Measurements from ENCODE around the gene TOX3.

The TOX3 gene

DNA sequence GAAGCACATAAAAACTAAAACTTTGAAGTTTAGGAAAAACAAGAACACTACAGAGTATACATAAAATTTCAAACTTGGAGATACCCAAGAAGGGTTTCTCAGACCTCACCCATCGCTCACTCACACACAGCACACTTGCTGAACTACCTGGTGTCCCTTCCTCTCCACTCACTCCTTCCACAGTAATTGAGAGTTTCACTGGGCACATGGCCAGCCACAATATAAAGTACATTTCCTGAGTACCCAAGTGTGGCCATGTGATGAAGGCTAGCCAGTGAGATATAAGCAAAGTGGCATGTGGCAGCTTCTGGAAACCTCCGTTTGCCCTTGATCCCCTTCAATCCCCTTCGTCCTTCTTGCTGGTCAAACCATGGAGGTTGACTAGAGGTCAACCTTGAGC, 11.9 kb downstream of the TOX3 start:
- DNase-seq, result no peak

DNA sequence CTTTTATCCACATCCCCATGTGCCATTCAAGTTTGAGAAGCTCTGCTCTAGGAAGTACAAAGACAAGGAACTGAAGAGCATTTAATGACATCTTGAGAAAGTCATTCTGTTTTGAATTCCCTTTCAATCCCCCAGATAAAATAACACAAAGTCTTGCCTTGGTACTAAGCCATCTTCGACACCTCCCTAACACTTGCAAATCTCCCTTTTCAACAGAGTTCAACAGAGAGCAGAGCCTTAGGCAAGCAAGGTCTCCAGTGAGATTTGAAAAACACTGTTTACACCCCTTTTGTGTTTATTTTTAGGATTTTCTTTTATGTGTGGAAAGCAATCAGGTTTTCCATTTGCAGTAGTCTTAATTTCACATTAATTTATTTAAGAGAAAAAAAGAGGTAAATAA, 13.6 kb downstream of the TOX3 start:
- DNase-seq, result no peak

GRCh38 chr16:52532384-52532783, 14.6 kb downstream of the TOX3 start:
- DNase-seq, result no peak

DNA sequence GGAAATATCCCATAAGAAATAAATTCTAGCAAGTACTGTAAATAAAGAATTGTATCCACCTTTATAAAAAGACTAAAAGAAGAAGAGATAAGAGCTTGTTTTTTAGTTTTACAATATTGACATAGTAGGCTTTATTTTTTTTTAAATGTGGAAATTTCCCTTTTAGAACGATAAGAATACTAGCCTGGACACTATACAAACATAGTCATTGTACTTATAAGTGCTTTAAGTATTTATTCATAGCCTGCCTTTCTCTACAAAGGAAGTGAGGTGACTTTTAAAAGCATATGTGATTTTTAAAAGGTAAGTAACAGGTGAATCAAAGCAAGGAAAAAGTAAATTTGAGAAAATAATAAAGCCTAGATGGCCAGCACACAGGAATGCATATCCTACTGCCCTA, 17.7 kb downstream of the TOX3 start:
- no peak for DNase-seq

- no peak for DNase-seq
These were observed 18.4 kb downstream of the TOX3 start for GRCh38 chr16:52528393-52529065.

GRCh38 chr16:52526830-52527229, 20.1 kb downstream of the TOX3 start:
- no peak for DNase-seq

- DNase-seq, result no peak
These were observed 20.7 kb downstream of the TOX3 start for GRCh38 chr16:52526116-52526828.

GRCh38 chr16:52521570-52521969, 25.4 kb downstream of the TOX3 start:
- DNase-seq, result no peak

GRCh38 chr16:52518884-52519283, 28.1 kb downstream of the TOX3 start:
- no peak for DNase-seq

DNA sequence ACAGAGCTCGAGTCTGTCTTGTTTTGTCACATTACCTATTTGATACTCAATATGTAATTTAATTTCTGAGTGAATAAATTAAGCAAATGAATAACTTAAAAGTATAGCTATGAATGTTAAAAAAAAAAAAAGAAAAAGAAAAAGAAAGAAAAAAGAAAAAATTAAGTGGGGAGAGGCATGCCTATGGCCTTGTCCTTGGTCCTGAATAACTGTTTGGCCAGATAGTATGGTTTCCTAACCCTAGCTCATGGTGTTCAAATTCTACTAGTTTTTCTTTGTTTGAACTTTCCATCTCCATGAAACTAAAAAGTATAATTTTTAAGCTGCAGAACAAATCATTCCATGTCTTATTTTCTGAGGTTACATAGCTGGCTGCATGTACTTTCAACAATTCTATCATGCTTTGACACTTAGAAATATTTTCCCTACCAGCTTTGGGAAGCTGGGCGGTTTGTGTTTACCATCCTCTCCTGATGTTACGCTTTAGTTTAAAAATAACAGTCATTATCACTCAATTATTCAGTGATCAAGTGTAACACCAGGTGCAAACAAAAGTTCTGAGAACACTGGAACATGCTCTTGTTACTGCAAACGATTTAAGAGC, 31.8 kb downstream of the TOX3 start:
- no peak for DNase-seq

- DNase-seq, result no peak
These were observed 34.5 kb downstream of the TOX3 start for GRCh38 chr16:52512297-52512987.

GRCh38 chr16:52501746-52502145, 45.2 kb downstream of the TOX3 start:
- no peak for DNase-seq

- no peak for DNase-seq
These were observed 46.0 kb downstream of the TOX3 start for GRCh38 chr16:52500963-52501362.

GRCh38 chr16:52499060-52499440, 47.9 kb downstream of the TOX3 start:
- DNase-seq, result no peak

DNA sequence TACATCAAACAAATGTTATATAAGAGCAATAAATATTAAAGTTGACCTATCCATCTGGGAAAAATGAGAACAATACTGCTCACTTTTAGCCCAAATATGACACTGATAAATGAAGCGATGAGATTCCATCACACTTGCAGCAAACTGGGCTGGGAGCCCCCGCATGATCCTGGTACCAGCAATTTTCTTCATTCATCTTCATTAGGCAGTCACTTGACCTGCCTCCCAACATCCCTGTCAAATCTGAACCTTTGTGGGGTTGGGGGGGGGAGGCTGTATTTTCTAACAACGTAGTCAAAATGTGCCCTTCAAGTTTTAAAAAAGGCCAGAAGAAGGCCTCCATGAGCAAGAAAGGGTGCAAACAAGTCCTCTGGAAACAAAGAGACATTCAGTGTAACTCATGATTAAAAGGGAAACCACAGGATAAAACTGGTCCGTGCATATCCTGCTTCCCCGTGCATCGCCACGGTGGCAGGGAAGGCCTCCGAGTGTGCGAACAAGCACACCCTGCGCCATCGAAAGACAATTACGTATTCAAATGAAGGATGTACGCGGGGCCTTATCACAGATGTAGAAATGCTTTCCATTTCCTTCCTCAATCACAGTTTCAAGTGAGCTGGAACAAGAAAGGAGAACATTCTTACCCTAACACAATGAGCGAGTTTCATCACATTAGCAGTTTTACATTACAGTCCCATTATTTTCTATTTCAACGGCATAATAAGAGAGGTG, 48.4 kb downstream of the TOX3 start:
- DNase-seq, result no peak

DNA sequence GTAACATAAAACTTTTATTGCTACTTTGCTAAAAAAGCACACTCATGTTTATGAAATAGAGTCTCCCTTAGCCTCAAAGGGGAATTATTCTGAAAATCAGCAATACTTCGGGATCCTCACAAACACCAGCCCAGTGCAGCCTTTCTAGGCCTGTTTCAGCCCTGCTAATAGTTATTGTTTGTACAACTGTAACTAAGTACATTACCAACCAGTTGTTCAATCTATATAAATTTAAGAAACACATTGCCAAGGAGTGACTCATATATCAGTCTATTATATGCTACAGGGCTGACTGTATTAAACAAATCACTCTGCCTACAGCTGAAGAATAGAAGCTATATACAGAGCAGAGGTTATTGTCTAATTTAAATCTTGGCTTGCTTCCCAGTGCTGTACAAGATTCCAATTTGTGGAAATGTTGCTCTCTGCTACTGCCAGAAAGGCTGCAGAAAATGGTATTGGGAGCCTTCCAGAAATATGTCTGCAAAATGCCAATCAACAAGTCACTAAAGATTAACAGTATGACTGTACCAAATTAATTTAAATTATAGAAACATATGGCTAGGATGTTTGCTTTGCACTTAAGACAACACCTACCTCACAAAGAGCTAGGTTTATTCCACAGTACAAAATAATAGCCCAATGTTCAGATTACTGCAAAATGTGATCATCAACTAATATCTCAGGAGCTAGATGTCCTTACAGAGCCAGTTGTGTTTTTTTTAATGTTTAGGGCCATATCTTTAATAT, 49.7 kb downstream of the TOX3 start:
- DNase-seq, result no peak

- DNase-seq, result no peak
These were observed 50.7 kb downstream of the TOX3 start for GRCh38 chr16:52496051-52496876.

GRCh38 chr16:52494621-52495020, 52.3 kb downstream of the TOX3 start:
- DNase-seq, result no peak

- DNase-seq, result no peak
These were observed 52.8 kb downstream of the TOX3 start for GRCh38 chr16:52494145-52494544.

- no peak for DNase-seq
These were observed 54.1 kb downstream of the TOX3 start for GRCh38 chr16:52492789-52493357.

- no peak for DNase-seq
These were observed 55.7 kb downstream of the TOX3 start for GRCh38 chr16:52491216-52491615.

Data from activated CD4-positive, alpha-beta T cell treated with anti-CD3 and anti-CD28 coated beads for 4 hours (primary cell).